ENCODE data around the gene VPS9D1.

VPS9D1 gene

GRCh38 chr16:89723279-89724250 is 2.9 kb upstream of the VPS9D1 start:
- H3K36me3 Mint-ChIP-seq (ENCODE audit: low read depth): peaks cover 24% of the 10 kb centered on the region
- H3K4me1 Mint-ChIP-seq: peaks cover 57% of the 10 kb centered on the region
- no peaks in the 10 kb centered on the region for H3K27me3 Mint-ChIP-seq
- peak overlapping the region; percentile 88 for H3K27ac Mint-ChIP-seq
- ATAC-seq: peak; percentile 34
- peak; percentile 67 for DNase-seq
- H3K4me3 Mint-ChIP-seq: peak overlapping the region; percentile 93
- no peaks in the 10 kb centered on the region for H3K9me3 Mint-ChIP-seq

GRCh38 chr16:89722392-89723278 is 1.9 kb upstream of the VPS9D1 start:
- DNase-seq (peak; percentile 70), ATAC-seq (peak; percentile 45)
- no peaks in the 10 kb centered on the region for H3K27me3 Mint-ChIP-seq
- peaks cover 27% of the 10 kb centered on the region for H3K36me3 Mint-ChIP-seq (ENCODE audit: low read depth)
- H3K27ac Mint-ChIP-seq: peak overlapping the region; percentile 88
- peak overlapping the region; percentile 93 for H3K4me3 Mint-ChIP-seq
- H3K4me1 Mint-ChIP-seq: peaks cover 63% of the 10 kb centered on the region
- no peaks in the 10 kb centered on the region for H3K9me3 Mint-ChIP-seq

GRCh38 chr16:89721546-89722391 is 1.1 kb upstream of the VPS9D1 start:
- ATAC-seq (peak; percentile 22), DNase-seq (peak; percentile 84)
- H3K36me3 Mint-ChIP-seq (ENCODE audit: low read depth): peaks cover 27% of the 10 kb centered on the region
- H3K27me3 Mint-ChIP-seq: no peaks in the 10 kb centered on the region
- H3K27ac Mint-ChIP-seq: no peak overlapping the region
- H3K4me1 Mint-ChIP-seq: peaks cover 55% of the 10 kb centered on the region
- H3K9me3 Mint-ChIP-seq: no peaks in the 10 kb centered on the region
- H3K4me3 Mint-ChIP-seq: peak overlapping the region; percentile 93

- peaks cover 27% of the 10 kb centered on the region for H3K36me3 Mint-ChIP-seq (ENCODE audit: low read depth)
- H3K4me1 Mint-ChIP-seq: peaks cover 50% of the 10 kb centered on the region
- ATAC-seq (no peak), DNase-seq (peak; percentile 36)
- H3K9me3 Mint-ChIP-seq: no peaks in the 10 kb centered on the region
- peak overlapping the region; percentile 79 for H3K27ac Mint-ChIP-seq
- H3K27me3 Mint-ChIP-seq: no peaks in the 10 kb centered on the region
- H3K4me3 Mint-ChIP-seq: peak overlapping the region; percentile 78
Measured at GRCh38 chr16:89720551-89720812, 216 bp downstream of the VPS9D1 start.

- Mint-ChIP-seq H3K27me3 (no peaks in the 10 kb centered on the region), H3K4me1 (peaks cover 44% of the 10 kb centered on the region), H3K4me3 (peak overlapping the region; percentile 26), H3K9me3 (no peaks in the 10 kb centered on the region), H3K36me3 (ENCODE audit: low read depth) (peaks cover 30% of the 10 kb centered on the region), H3K27ac (peak overlapping the region; percentile 31)
- DNase-seq: no peak
- ATAC-seq: no peak
Measured at GRCh38 chr16:89717688-89718505, 2.8 kb downstream of the VPS9D1 start.

GRCh38 chr16:89716916-89717687 is 3.6 kb downstream of the VPS9D1 start:
- no peak for DNase-seq
- Mint-ChIP-seq H3K9me3 (no peaks in the 10 kb centered on the region), H3K27me3 (no peaks in the 10 kb centered on the region), H3K4me3 (no peak overlapping the region), H3K27ac (no peak overlapping the region), H3K36me3 (ENCODE audit: low read depth) (peaks cover 25% of the 10 kb centered on the region), H3K4me1 (peaks cover 39% of the 10 kb centered on the region)
- no peak for ATAC-seq

- Mint-ChIP-seq H3K4me3 (no peak overlapping the region), H3K4me1 (peaks cover 39% of the 10 kb centered on the region), H3K36me3 (ENCODE audit: low read depth) (peaks cover 25% of the 10 kb centered on the region), H3K9me3 (no peaks in the 10 kb centered on the region), H3K27me3 (no peaks in the 10 kb centered on the region), H3K27ac (no peak overlapping the region)
- no peak for DNase-seq
- no peak for ATAC-seq
Measured at GRCh38 chr16:89716493-89716892, 4.2 kb downstream of the VPS9D1 start.

- H3K4me3 Mint-ChIP-seq: peak overlapping the region; percentile 81
- DNase-seq (no peak), ATAC-seq (no peak)
- H3K36me3 Mint-ChIP-seq (ENCODE audit: low read depth): peaks cover 16% of the 10 kb centered on the region
- no peaks in the 10 kb centered on the region for H3K9me3 Mint-ChIP-seq
- H3K27me3 Mint-ChIP-seq: no peaks in the 10 kb centered on the region
- H3K4me1 Mint-ChIP-seq: peaks cover 14% of the 10 kb centered on the region
- peak overlapping the region; percentile 69 for H3K27ac Mint-ChIP-seq
Measured at GRCh38 chr16:89712274-89712781, 8.4 kb downstream of the VPS9D1 start.

GRCh38 chr16:89711601-89712273 is 9.0 kb downstream of the VPS9D1 start:
- Mint-ChIP-seq H3K9me3 (no peaks in the 10 kb centered on the region), H3K4me1 (peaks cover 14% of the 10 kb centered on the region), H3K27ac (peak overlapping the region; percentile 69)

GRCh38 chr16:89710709-89711564 is 9.8 kb downstream of the VPS9D1 start:
- Mint-ChIP-seq H3K4me3 (no peak overlapping the region), H3K36me3 (ENCODE audit: low read depth) (peaks cover 15% of the 10 kb centered on the region), H3K9me3 (no peaks in the 10 kb centered on the region), H3K4me1 (peaks cover 17% of the 10 kb centered on the region), H3K27me3 (no peaks in the 10 kb centered on the region), H3K27ac (no peak overlapping the region)
- DNase-seq: no peak
- no peak for ATAC-seq

More at GRCh38 chr16:89711601-89712273, 9.0 kb downstream of the VPS9D1 start:
- ATAC-seq: peak; percentile 71
- H3K4me3 Mint-ChIP-seq: peak overlapping the region; percentile 81
- H3K36me3 Mint-ChIP-seq (ENCODE audit: low read depth): peaks cover 15% of the 10 kb centered on the region
- H3K27me3 Mint-ChIP-seq: no peaks in the 10 kb centered on the region
- DNase-seq: peak; percentile 92

- H3K27ac Mint-ChIP-seq: no peak overlapping the region
- ATAC-seq: no peak
Measured at GRCh38 chr16:89709716-89710432, 10.8 kb downstream of the VPS9D1 start.

More at GRCh38 chr16:89709716-89710432, 10.8 kb downstream of the VPS9D1 start:
- Mint-ChIP-seq H3K4me1 (peaks cover 18% of the 10 kb centered on the region), H3K4me3 (no peak overlapping the region), H3K27me3 (no peaks in the 10 kb centered on the region), H3K9me3 (no peaks in the 10 kb centered on the region), H3K36me3 (ENCODE audit: low read depth) (peaks cover 13% of the 10 kb centered on the region)
- no peak for DNase-seq

Data from activated naive CD8-positive, alpha-beta T cell treated with anti-CD3 and anti-CD28 coated beads, Interleukin-2, amount 50 U/mL, for 24 hours (primary cell).